ENCODE measurements around the gene ZNF740.

Gene ZNF740

DNA sequence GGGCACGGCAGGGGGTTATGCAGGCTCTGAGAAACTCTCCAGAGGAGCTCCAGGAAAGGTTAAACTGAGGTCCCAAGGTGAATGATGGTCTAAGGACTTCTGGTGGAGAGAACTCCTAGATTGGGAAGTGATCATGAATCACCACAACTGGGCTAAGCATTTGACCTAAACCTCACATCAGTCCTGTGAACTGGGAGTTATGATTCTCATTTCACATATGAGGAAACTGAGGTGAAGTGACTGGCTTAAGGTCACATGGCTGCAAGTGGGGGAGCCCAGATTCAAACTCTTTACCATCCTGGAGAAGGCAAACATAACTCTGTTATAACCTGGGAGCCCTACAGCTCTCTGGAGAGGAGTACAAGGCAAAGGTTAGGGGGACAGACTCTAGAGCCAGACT is 47.3 kb downstream of the ZNF740 start:
- no peaks in the 10 kb centered on the region for H4K20me1 ChIP-seq (ENCODE audit: control insufficient read depth, insufficient read depth, low read depth, low read length)
- 0 out of 2 replicates have a peak, but pooled peaks cover 2% of the 10 kb centered on the region for H3F3A ChIP-seq (ENCODE audit: control insufficient read depth, insufficient read depth)
- H3K4me1 ChIP-seq (ENCODE audit: control insufficient read depth, low read length): peaks cover 19% of the 10 kb centered on the region
- peaks cover 32% of the 10 kb centered on the region for H3K27me3 ChIP-seq (ENCODE audit: control insufficient read depth, low read length)
- H3K79me2 ChIP-seq (ENCODE audit: control insufficient read depth, low read length): no peaks in the 10 kb centered on the region
- no peak overlapping the region for H3K4me3 ChIP-seq (ENCODE audit: low read length)
- no peaks in the 10 kb centered on the region for H3K9me2 ChIP-seq (replicated peaks; ENCODE audit: control insufficient read depth, low read length)
- no peaks in the 10 kb centered on the region for H3K36me3 ChIP-seq (ENCODE audit: control insufficient read depth, low read length)
- TF ChIP-seq, protein P1, sequence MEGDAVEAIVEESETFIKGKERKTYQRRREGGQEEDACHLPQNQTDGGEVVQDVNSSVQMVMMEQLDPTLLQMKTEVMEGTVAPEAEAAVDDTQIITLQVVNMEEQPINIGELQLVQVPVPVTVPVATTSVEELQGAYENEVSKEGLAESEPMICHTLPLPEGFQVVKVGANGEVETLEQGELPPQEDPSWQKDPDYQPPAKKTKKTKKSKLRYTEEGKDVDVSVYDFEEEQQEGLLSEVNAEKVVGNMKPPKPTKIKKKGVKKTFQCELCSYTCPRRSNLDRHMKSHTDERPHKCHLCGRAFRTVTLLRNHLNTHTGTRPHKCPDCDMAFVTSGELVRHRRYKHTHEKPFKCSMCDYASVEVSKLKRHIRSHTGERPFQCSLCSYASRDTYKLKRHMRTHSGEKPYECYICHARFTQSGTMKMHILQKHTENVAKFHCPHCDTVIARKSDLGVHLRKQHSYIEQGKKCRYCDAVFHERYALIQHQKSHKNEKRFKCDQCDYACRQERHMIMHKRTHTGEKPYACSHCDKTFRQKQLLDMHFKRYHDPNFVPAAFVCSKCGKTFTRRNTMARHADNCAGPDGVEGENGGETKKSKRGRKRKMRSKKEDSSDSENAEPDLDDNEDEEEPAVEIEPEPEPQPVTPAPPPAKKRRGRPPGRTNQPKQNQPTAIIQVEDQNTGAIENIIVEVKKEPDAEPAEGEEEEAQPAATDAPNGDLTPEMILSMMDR (IDR thresholded peaks at IDR 0.05; ENCODE audit: low read depth, low read length, poor library complexity, severe bottlenecking): no peak
- no peaks in the 10 kb centered on the region for H3K9me3 ChIP-seq (ENCODE audit: control insufficient read depth, insufficient read depth, low read length)
- H3K4me2 ChIP-seq (ENCODE audit: low read length): no peak overlapping the region
- H3K27ac ChIP-seq (ENCODE audit: low read depth, low read length): no peak overlapping the region

DNA sequence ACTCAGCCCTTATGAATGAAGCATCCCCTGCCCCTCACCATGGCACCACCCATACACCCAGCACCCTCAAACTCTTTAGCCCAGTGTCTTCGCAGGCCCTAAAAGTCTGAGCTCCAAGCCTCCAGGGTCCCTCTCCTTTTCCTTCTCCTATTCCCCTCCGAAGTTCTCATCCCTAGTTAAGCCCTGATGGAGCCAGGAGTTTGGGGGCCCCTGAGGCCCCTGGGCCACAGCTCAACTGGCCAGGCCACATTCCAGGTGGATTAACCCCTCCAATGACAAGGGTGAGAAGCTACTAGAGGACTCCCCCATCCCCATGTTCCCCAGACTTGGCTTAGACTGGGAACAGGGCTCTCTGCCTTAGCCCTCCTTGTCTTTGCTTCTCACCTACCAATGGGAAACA is 48.9 kb downstream of the ZNF740 start:
- H3K4me1 ChIP-seq (ENCODE audit: control insufficient read depth, low read length): peaks cover 16% of the 10 kb centered on the region
- no peaks in the 10 kb centered on the region for H4K20me1 ChIP-seq (ENCODE audit: control insufficient read depth, insufficient read depth, low read depth, low read length)
- H3K4me2 ChIP-seq (ENCODE audit: low read length): no peak overlapping the region
- no peaks in the 10 kb centered on the region for H3K79me2 ChIP-seq (ENCODE audit: control insufficient read depth, low read length)
- H3F3A ChIP-seq (ENCODE audit: control insufficient read depth, insufficient read depth): 0 out of 2 replicates have a peak, but pooled peaks cover 2% of the 10 kb centered on the region
- no peaks in the 10 kb centered on the region for H3K9me3 ChIP-seq (ENCODE audit: control insufficient read depth, insufficient read depth, low read length)
- no peak overlapping the region for H3K27ac ChIP-seq (ENCODE audit: low read depth, low read length)
- H3K9me2 ChIP-seq (replicated peaks; ENCODE audit: control insufficient read depth, low read length): no peaks in the 10 kb centered on the region
- peaks cover 40% of the 10 kb centered on the region for H3K27me3 ChIP-seq (ENCODE audit: control insufficient read depth, low read length)
- TF ChIP-seq, protein P1 (IDR thresholded peaks at IDR 0.05; ENCODE audit: low read depth, low read length, poor library complexity, severe bottlenecking): no peak
- TF ChIP-seq EZH2phosphoT487 (IDR thresholded peaks at IDR 0.05; ENCODE audit: borderline replicate concordance, low read length): no peak
- no peaks in the 10 kb centered on the region for H3K36me3 ChIP-seq (ENCODE audit: control insufficient read depth, low read length)
- H3K4me3 ChIP-seq (ENCODE audit: low read length): no peak overlapping the region

DNA sequence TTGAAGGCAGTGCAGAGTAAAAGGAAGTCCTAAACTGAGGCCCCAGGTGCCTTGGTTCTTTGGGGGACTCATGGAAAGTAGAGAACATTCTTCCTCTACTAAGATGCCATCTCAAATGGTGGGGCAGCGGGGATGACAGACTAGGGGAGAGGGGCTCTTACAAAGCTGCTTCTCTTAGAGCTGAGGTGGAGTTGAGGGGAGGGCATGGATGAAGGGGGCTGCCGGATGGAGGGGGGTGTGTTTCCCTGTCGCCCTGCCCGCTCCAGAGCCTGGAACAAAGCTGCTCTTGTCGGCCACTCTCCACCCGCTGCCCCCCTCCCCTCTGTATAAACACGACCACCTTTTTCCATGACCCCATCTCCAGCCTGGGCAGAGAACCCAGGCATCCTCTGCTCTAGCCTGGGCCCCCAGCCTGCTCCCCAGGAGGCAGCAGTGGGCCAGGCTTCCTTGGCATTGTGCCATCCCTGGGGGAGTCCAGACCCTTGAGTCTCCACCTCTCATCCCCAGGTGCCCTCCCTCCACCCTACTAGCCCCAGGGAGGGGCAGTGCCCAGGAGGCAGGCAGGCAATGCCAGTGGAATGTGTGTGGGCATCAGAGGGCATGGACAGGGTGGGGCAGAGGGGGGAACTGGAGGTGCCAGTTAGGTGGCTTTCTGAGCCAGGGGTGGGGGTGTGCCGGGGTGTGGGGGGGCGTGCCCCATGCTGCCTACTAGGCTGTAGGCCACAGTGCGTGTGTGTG is 49.8 kb downstream of the ZNF740 start:
- Histone ChIP-seq H3K4me3 (ENCODE audit: low read length) (no peak overlapping the region), H3K9me3 (ENCODE audit: control insufficient read depth, insufficient read depth, low read length) (no peaks in the 10 kb centered on the region), H3K4me1 (ENCODE audit: control insufficient read depth, low read length) (peaks cover 16% of the 10 kb centered on the region), H3F3A (ENCODE audit: control insufficient read depth, insufficient read depth) (0 out of 2 replicates have a peak, but pooled peaks cover 2% of the 10 kb centered on the region), H3K36me3 (ENCODE audit: control insufficient read depth, low read length) (no peaks in the 10 kb centered on the region), H3K27ac (ENCODE audit: low read depth, low read length) (no peak overlapping the region), H3K27me3 (ENCODE audit: control insufficient read depth, low read length) (peaks cover 46% of the 10 kb centered on the region), H3K4me2 (ENCODE audit: low read length) (no peak overlapping the region), H4K20me1 (ENCODE audit: control insufficient read depth, insufficient read depth, low read depth, low read length) (no peaks in the 10 kb centered on the region), H3K79me2 (ENCODE audit: control insufficient read depth, low read length) (no peaks in the 10 kb centered on the region), H3K9me2 (replicated peaks; ENCODE audit: control insufficient read depth, low read length) (no peaks in the 10 kb centered on the region)
- TF ChIP-seq, protein P1 (IDR thresholded peaks at IDR 0.05; ENCODE audit: low read depth, low read length, poor library complexity, severe bottlenecking): no peak
- no peak for TF ChIP-seq EZH2phosphoT487 (IDR thresholded peaks at IDR 0.05; ENCODE audit: borderline replicate concordance, low read length)

Data from DOHH2 (cell line).